DND-41 (cell line): ENCODE results near the gene RSL24D1.

Experiments used
- CTCF ChIP-seq: IDR thresholded peaks from 2 replicates; pipeline ENCODE4 v1.5.1; 2012; ENCODE audit warnings: borderline replicate concordance, low read length, moderate library complexity, mild to moderate bottlenecking; ENCODE audit not compliant: poor library complexity, severe bottlenecking; ENCODE audit errors: extremely low read depth
- EZH2 ChIP-seq: IDR thresholded peaks from 3 replicates; pipeline ENCODE4 v1.6.1; 2012; ENCODE audit warnings: borderline replicate concordance, low read depth, mild to moderate bottlenecking, moderate library complexity, low read length, inconsistent platforms; ENCODE audit not compliant: severe bottlenecking

- no peak for TF ChIP-seq CTCF
- no peak for TF ChIP-seq EZH2
Measured at GRCh38 chr15:55133972-55134371, 62.8 kb downstream of the RSL24D1 start.
